Activated T-cell treated with anti-CD3 and anti-CD28 coated beads for 48 hours (primary cell): ENCODE measurements around the gene FAM72D.
A peak's percentile ranks its signal among the peaks of the same experiment; 100 is the strongest.
"Not testable (repeated sequence)": the region's sequence is repeated elsewhere in the genome, so short reads cannot be mapped to it uniquely, and the experiment has no call there.

Experiments
- DNase-seq: peaks from one replicate; pipeline ENCODE4 v3.0.0-alpha.2; 2020; ENCODE audit warnings: low read depth

FAM72D gene

GRCh38 chr1:145146308-145146707, 50.5 kb downstream of the FAM72D start:
- DNase-seq, result not testable (repeated sequence)

DNA sequence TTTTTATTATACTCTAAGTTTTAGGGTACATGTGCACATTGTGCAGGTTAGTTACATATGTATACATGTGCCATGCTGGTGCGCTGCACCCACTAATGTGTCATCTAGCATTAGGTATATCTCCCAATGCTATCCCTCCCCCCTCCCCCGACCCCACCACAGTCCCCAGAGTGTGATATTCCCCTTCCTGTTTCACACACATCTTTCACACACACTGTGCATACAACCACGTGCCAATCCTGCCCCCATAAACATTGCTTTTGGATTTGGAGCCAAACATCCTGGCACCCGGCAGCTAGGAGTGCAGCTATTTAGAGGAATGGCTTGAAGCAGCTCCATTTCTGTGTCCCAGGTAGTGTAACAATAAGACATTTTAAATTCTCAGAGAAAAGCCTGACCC, 51.4 kb downstream of the FAM72D start:
- not testable (repeated sequence) for DNase-seq

- not testable (repeated sequence) for DNase-seq
These were observed 59.6 kb downstream of the FAM72D start for GRCh38 chr1:145155421-145155820.

- DNase-seq, result not testable (repeated sequence)
These were observed 60.1 kb downstream of the FAM72D start for GRCh38 chr1:145155873-145156272.

- DNase-seq, result peak; percentile 43
These were observed 61.3 kb downstream of the FAM72D start for GRCh38 chr1:145156891-145157610.

GRCh38 chr1:145157715-145158114, 61.9 kb downstream of the FAM72D start:
- not testable (repeated sequence) for DNase-seq

GRCh38 chr1:145161046-145161752, 65.4 kb downstream of the FAM72D start:
- DNase-seq, result not testable (repeated sequence)
